ENCODE results near the gene DNAJA3. TPM values are rescaled to one million over a fixed set of nuclear protein-coding genes. Genes with fewer than 3 reads are reported as not detected.

Gene DNAJA3
- polyA plus RNA-seq, 6 donors from 2014 or later: 42.3 to 64.2 (median 44.2) TPM

- H3K36me3 Mint-ChIP-seq: peaks cover 20 to 23% of the 10 kb centered on the region in 2 donors
Observed at GRCh38 chr16:4443986-4444385, 18.3 kb downstream of the DNAJA3 start.

GRCh38 chr16:4450430-4450829 lies 24.8 kb downstream of the DNAJA3 start:
- DNase-seq (no peak), ATAC-seq (ENCODE audit: low read depth in 2 of 2) (no peak)
- H3K4me3 Mint-ChIP-seq: no peak overlapping the region
- no peaks in the 10 kb centered on the region for H3K9me3 Mint-ChIP-seq
- no peaks in the 10 kb centered on the region for H3K36me3 Mint-ChIP-seq
- H3K27me3 Mint-ChIP-seq: no peaks in the 10 kb centered on the region
- no peaks in the 10 kb centered on the region for H3K4me1 Mint-ChIP-seq
- H3K27ac Mint-ChIP-seq: no peak overlapping the region

More at GRCh38 chr16:4443986-4444385, 18.3 kb downstream of the DNAJA3 start:
- H3K4me3 Mint-ChIP-seq: no peak overlapping the region
- H3K9me3 Mint-ChIP-seq: no peaks in the 10 kb centered on the region
- peaks cover 0 to 3% (median 3%) of the 10 kb centered on the region in 3 donors for H3K4me1 Mint-ChIP-seq
- H3K27me3 Mint-ChIP-seq: no peaks in the 10 kb centered on the region
- DNase-seq (no peak), ATAC-seq (ENCODE audit: low read depth in 2 of 2) (no peak)
- peak overlapping the region in 1 of 6 donors; percentile 49 for H3K27ac Mint-ChIP-seq

GRCh38 chr16:4450931-4451519 lies 25.4 kb downstream of the DNAJA3 start:
- H3K4me3 Mint-ChIP-seq: no peak overlapping the region
- H3K9me3 Mint-ChIP-seq: no peaks in the 10 kb centered on the region
- H3K36me3 Mint-ChIP-seq: no peaks in the 10 kb centered on the region
- H3K27ac Mint-ChIP-seq: no peak overlapping the region
- H3K4me1 Mint-ChIP-seq: no peaks in the 10 kb centered on the region
- ATAC-seq (ENCODE audit: low read depth in 2 of 2) (no peak), DNase-seq (no peak)
- no peaks in the 10 kb centered on the region for H3K27me3 Mint-ChIP-seq

GRCh38 chr16:4452674-4453073 lies 27.0 kb downstream of the DNAJA3 start:
- no peak overlapping the region for H3K4me3 Mint-ChIP-seq
- ATAC-seq (ENCODE audit: low read depth in 2 of 2) (no peak), DNase-seq (no peak)
- H3K36me3 Mint-ChIP-seq: no peaks in the 10 kb centered on the region
- H3K27ac Mint-ChIP-seq: no peak overlapping the region
- H3K9me3 Mint-ChIP-seq: no peaks in the 10 kb centered on the region
- H3K27me3 Mint-ChIP-seq: no peaks in the 10 kb centered on the region
- peaks cover 0 to 4% (median 0%) of the 10 kb centered on the region in 3 donors for H3K4me1 Mint-ChIP-seq

- H3K4me3 Mint-ChIP-seq: no peak overlapping the region
- H3K9me3 Mint-ChIP-seq: no peaks in the 10 kb centered on the region
- H3K4me1 Mint-ChIP-seq: peaks cover 0 to 4% (median 0%) of the 10 kb centered on the region in 3 donors
- no peak for DNase-seq
- no peaks in the 10 kb centered on the region for H3K27me3 Mint-ChIP-seq
- no peak for ATAC-seq (ENCODE audit: low read depth in 2 of 2)
- no peak overlapping the region for H3K27ac Mint-ChIP-seq
- H3K36me3 Mint-ChIP-seq: no peaks in the 10 kb centered on the region
Observed at GRCh38 chr16:4454623-4455022, 29.0 kb downstream of the DNAJA3 start.

GRCh38 chr16:4455081-4455480 lies 29.4 kb downstream of the DNAJA3 start:
- DNase-seq (no peak), ATAC-seq (ENCODE audit: low read depth in 2 of 2) (no peak)
- H3K4me3 Mint-ChIP-seq: no peak overlapping the region
- H3K27ac Mint-ChIP-seq: no peak overlapping the region
- no peaks in the 10 kb centered on the region for H3K9me3 Mint-ChIP-seq
- H3K27me3 Mint-ChIP-seq: no peaks in the 10 kb centered on the region
- peaks cover 0 to 4% (median 0%) of the 10 kb centered on the region in 3 donors for H3K4me1 Mint-ChIP-seq
- H3K36me3 Mint-ChIP-seq: no peaks in the 10 kb centered on the region

GRCh38 chr16:4455951-4456350 lies 30.3 kb downstream of the DNAJA3 start:
- Mint-ChIP-seq H3K27ac (no peak overlapping the region), H3K27me3 (no peaks in the 10 kb centered on the region), H3K9me3 (no peaks in the 10 kb centered on the region), H3K4me1 (peaks cover 0 to 6% (median 0%) of the 10 kb centered on the region in 3 donors), H3K36me3 (peaks cover 0 to 3% of the 10 kb centered on the region in 2 donors), H3K4me3 (no peak overlapping the region)
- no peak for ATAC-seq (ENCODE audit: low read depth in 2 of 2)
- no peak for DNase-seq

- H3K27me3 Mint-ChIP-seq: no peaks in the 10 kb centered on the region
- H3K4me3 Mint-ChIP-seq: no peak overlapping the region
- H3K36me3 Mint-ChIP-seq: peaks cover 2 to 6% of the 10 kb centered on the region in 2 donors
- peaks cover 0 to 7% (median 0%) of the 10 kb centered on the region in 3 donors for H3K4me1 Mint-ChIP-seq
- ATAC-seq (ENCODE audit: low read depth in 2 of 2): no peak
- H3K27ac Mint-ChIP-seq: peak overlapping the region in 3 of 6 donors; percentile 23 to 89 (median 48)
- no peak for DNase-seq
- H3K9me3 Mint-ChIP-seq: no peaks in the 10 kb centered on the region
Observed at GRCh38 chr16:4460936-4461249, 35.2 kb downstream of the DNAJA3 start.

GRCh38 chr16:4461250-4462085 lies 35.8 kb downstream of the DNAJA3 start:
- DNase-seq (no peak), ATAC-seq (ENCODE audit: low read depth in 2 of 2) (no peak)
- no peaks in the 10 kb centered on the region for H3K27me3 Mint-ChIP-seq
- peaks cover 3 to 6% of the 10 kb centered on the region in 2 donors for H3K36me3 Mint-ChIP-seq
- H3K4me1 Mint-ChIP-seq: peaks cover 0 to 7% (median 0%) of the 10 kb centered on the region in 3 donors
- H3K4me3 Mint-ChIP-seq: no peak overlapping the region
- peak overlapping the region in 3 of 6 donors; percentile 23 to 89 (median 53) for H3K27ac Mint-ChIP-seq
- no peaks in the 10 kb centered on the region for H3K9me3 Mint-ChIP-seq

GRCh38 chr16:4463522-4464163 lies 38.0 kb downstream of the DNAJA3 start:
- H3K9me3 Mint-ChIP-seq: no peaks in the 10 kb centered on the region
- ATAC-seq (ENCODE audit: low read depth in 2 of 2) (no peak), DNase-seq (no peak)
- peak overlapping the region in 2 of 6 donors; percentile 24 to 82 for H3K27ac Mint-ChIP-seq
- peaks cover 3 to 6% of the 10 kb centered on the region in 2 donors for H3K36me3 Mint-ChIP-seq
- no peak overlapping the region for H3K4me3 Mint-ChIP-seq
- H3K4me1 Mint-ChIP-seq: peaks cover 0 to 2% (median 0%) of the 10 kb centered on the region in 3 donors
- no peaks in the 10 kb centered on the region for H3K27me3 Mint-ChIP-seq

GRCh38 chr16:4465977-4466779 lies 40.5 kb downstream of the DNAJA3 start:
- ATAC-seq (ENCODE audit: low read depth in 2 of 2) (no peak), DNase-seq (no peak)
- Mint-ChIP-seq H3K36me3 (peaks cover under 1 to 3% of the 10 kb centered on the region in 2 donors), H3K4me1 (no peaks in the 10 kb centered on the region), H3K27me3 (no peaks in the 10 kb centered on the region), H3K4me3 (no peak overlapping the region), H3K27ac (peak overlapping the region in 3 of 6 donors; percentile 31 to 41 (median 37)), H3K9me3 (no peaks in the 10 kb centered on the region)

GRCh38 chr16:4467916-4468315 lies 42.2 kb downstream of the DNAJA3 start:
- H3K9me3 Mint-ChIP-seq: no peaks in the 10 kb centered on the region
- H3K4me1 Mint-ChIP-seq: peaks cover 2 to 4% (median 3%) of the 10 kb centered on the region in 3 donors
- DNase-seq (no peak), ATAC-seq (ENCODE audit: low read depth in 2 of 2) (no peak)
- H3K4me3 Mint-ChIP-seq: no peak overlapping the region
- H3K27me3 Mint-ChIP-seq: no peaks in the 10 kb centered on the region
- peaks cover 0 to 3% of the 10 kb centered on the region in 2 donors for H3K36me3 Mint-ChIP-seq
- no peak overlapping the region for H3K27ac Mint-ChIP-seq

- Mint-ChIP-seq H3K27me3 (no peaks in the 10 kb centered on the region), H3K9me3 (no peaks in the 10 kb centered on the region), H3K4me3 (no peak overlapping the region), H3K36me3 (peaks cover 0 to 3% of the 10 kb centered on the region in 2 donors), H3K27ac (no peak overlapping the region), H3K4me1 (peaks cover 7 to 12% (median 7%) of the 10 kb centered on the region in 3 donors)
- ATAC-seq (ENCODE audit: low read depth in 2 of 2): no peak
- no peak for DNase-seq
Observed at GRCh38 chr16:4468972-4469371, 43.3 kb downstream of the DNAJA3 start.
